Pancreas (tissue), 10 donors: ENCODE data around the gene NREP. TPM values are rescaled to one million over a fixed set of nuclear protein-coding genes. Genes with fewer than 3 reads are reported as not detected.
A peak's percentile ranks its signal among the peaks of the same experiment; 100 is the strongest.

Source experiments
- ATAC-seq, 4 donors: fragments of 200-7000 bp; cut with Tn5 transposase; one replicate each; pipeline versions ENCODE4 v1.8.0 to v1.9.1; 2020; ENCODE audit warnings: mild to moderate bottlenecking in 4 of 4, moderate library complexity in 4 of 4
- DNase-seq, 6 donors: peaks; one replicate each; pipeline ENCODE4 v3.0.0-alpha.2; 2020
- FAIRE-seq: peaks from 2 replicates; lab custom pipeline; 2012; peaks lifted over from hg19 to GRCh38; lab: Jason Lieb, UNC
- H3K27ac ChIP-seq, 4 donors: fragments of 200-600 bp; sonication (generic); 1 replicate in 3 of 4; 2 replicates in 1 of 4; pipeline versions ENCODE4 v1.5.0 to v1.8.0; 2020
- H3K27me3 ChIP-seq, 4 donors: fragments of 200-600 bp; one replicate each; pipeline ENCODE4 v1.8.0; 2021
- H3K36me3 ChIP-seq, 3 donors: fragments of 200-600 bp; sonication (generic) in 1 of 3; one replicate each; pipeline versions ENCODE4 v1.5.0 to v1.8.0; 2020 to 2021
- H3K4me1 ChIP-seq, 3 donors: fragments of 200-600 bp; one replicate each; pipeline ENCODE4 v1.8.0; 2021
- H3K4me3 ChIP-seq, 4 donors: fragments of 200-600 bp; sonication (generic) in 2 of 4; one replicate each; pipeline versions ENCODE4 v1.5.0 to v1.8.0; 2020 to 2021
- H3K9me3 ChIP-seq, 4 donors: fragments of 200-600 bp; one replicate each; pipeline ENCODE4 v1.8.0; 2021
- CTCF ChIP-seq, 4 donors: fragments of 200-600 bp; sonication (generic) in 3 of 4; IDR thresholded peaks; one replicate each; pipeline versions ENCODE4 v1.5.0 to v1.8.0; 2021; ENCODE audit warnings: antibody characterized with exemption in 4 of 4
- WGBS, 2 donors: extraction: QIAGEN DNeasy Blood & Tissue Kit; methylation state at CpG; one replicate each; pipeline ENCODE4 v1.1.7; 2013; 5-methylcytosine and 5-hydroxymethylcytosine counted together
- intact Hi-C, 3 donors: fragments of 100-400 bp; cut with DNase I; formaldehyde crosslinking; loops; one replicate each; pipeline versions ENCODE4 v1.11.1 to v1.14.2; 2022
- polyA plus RNA-seq, 2 donors: library from polyadenylated mRNA; stranded (reverse); fragments of 200-250 nt; gene quantifications; one replicate each; pipeline ENCODE4 v1.2.3, GENCODE V29; 2013
- total RNA-seq, 6 donors: library from RNA; stranded (reverse); fragmentation: NEBNext Ultra II Directional in 4 of 6; extraction: Animal tissue kit (Norgen Biotek cat#: 25700) in 4 of 6; gene quantifications; one replicate each; pipeline versions ENCODE4 v1.2.1 to v1.2.4, GENCODE V29; 2021 to 2023
- donor health status: healthy with polysubstance abuse.
- donor health status: DM: no; HTN: no; CAD: no; lungs with moderate emphysema.
- donor health status: DM: no; HTN: no; CAD: no.
- donor health status: control.
- donor health status: control.
- donor health status: Bipolar disorder and iron deficiency.
- donor health status: DM: yes; HTN: yes; CAD: no.
- donor health status: DM: no; HTN: no; CAD: no.
- donor health status: DM: no; HTN: no; CAD: no.
- donor health status: DM: yes; HTN: yes; CAD: no.

Gene NREP
- total and polyA plus RNA-seq, 8 donors, result 2.3 to 19.1 (median 5.0) TPM

GRCh38 chr5:111707630-111708164 is 49.3 kb downstream of the NREP start:
- no peak overlapping the region for H3K4me3 ChIP-seq
- no peak for FAIRE-seq
- no peak for DNase-seq
- no peak overlapping the region for H3K27ac ChIP-seq
- intact Hi-C loops, result no loop called here
- ATAC-seq, result no peak
- WGBS, 2 donors, result 83 to 91% methylated on average over 1 of the region's 1 CpG
- no peaks in the 10 kb centered on the region for H3K4me1 ChIP-seq
- H3K9me3 ChIP-seq, result no peaks in the 10 kb centered on the region
- TF ChIP-seq CTCF (IDR thresholded peaks at IDR 0.05), result no peak
- no peaks in the 10 kb centered on the region for H3K36me3 ChIP-seq
- H3K27me3 ChIP-seq, result no peaks in the 10 kb centered on the region

GRCh38 chr5:111706345-111706744 is 50.6 kb downstream of the NREP start:
- no peaks in the 10 kb centered on the region for H3K27me3 ChIP-seq
- FAIRE-seq, result no peak
- ATAC-seq, result peak; percentile 59 to 70 (median 69)
- intact Hi-C loops, result no loop called here
- H3K27ac ChIP-seq, result no peak overlapping the region
- TF ChIP-seq CTCF (IDR thresholded peaks at IDR 0.05), result no peak
- H3K36me3 ChIP-seq, result no peaks in the 10 kb centered on the region
- no peak overlapping the region for H3K4me3 ChIP-seq
- no peak for DNase-seq
- H3K4me1 ChIP-seq, result no peaks in the 10 kb centered on the region
- WGBS, 2 donors, result 20 to 24% methylated on average over 4 of the region's 4 CpGs
- no peaks in the 10 kb centered on the region for H3K9me3 ChIP-seq

DNA sequence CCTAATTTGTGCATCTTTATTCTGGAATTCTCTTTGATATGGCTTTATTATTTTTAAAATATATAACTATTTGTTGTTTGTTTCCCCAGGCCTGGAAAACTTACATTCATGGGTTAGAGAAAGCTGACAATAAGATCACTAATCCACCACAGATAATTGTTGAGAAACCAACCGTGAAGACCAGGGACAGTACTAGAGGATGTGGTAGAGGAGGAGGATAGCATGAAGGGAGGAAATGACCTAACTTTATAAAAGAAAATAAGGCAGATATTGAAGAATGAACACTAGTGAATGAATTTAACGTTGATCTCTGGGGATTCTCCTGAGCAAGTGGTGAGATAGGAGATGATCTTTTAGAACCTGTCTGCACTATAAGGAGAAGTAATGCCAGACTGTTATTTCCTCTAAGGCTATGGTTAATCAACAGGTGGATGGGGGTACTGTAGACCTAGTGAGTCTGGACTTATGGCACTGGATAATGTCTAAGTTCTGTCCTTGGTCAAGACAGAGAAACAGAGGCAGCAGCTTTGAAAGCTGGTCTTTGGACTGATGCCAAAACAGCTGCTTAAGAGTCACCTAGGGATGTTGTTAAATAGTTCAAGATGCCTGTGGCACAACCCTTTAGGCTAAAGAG is 52.4 kb downstream of the NREP start:
- no peak for DNase-seq

DNA sequence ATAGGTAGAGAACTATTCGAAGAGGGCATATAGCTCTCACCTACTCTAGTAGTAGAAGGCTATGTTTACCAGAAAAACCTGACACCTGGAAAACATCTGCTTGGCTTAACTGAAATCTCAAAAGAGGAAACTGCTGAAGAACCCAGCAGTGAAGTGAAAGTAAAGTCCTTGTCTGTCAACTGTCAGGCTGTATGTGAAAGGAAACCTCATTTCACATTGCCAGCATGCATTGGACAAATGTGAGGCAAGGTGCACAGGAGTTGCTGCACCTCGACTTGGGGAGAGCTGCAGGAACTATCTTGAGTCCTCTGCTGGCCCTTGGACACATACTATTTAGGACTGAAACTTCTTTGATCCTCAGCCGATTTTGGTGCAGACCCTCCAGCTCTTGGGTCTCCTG is 53.3 kb downstream of the NREP start:
- ATAC-seq (no peak), DNase-seq (no peak)
- 65 to 76% methylated on average over 3 of the region's 3 CpGs for WGBS, 2 donors

More for the DNA sequence above, 52.4 kb downstream of the NREP start:
- intact Hi-C loops, result no loop called here
- Histone ChIP-seq H3K9me3 (no peaks in the 10 kb centered on the region), H3K27me3 (no peaks in the 10 kb centered on the region), H3K4me3 (no peak overlapping the region), H3K36me3 (no peaks in the 10 kb centered on the region), H3K27ac (no peak overlapping the region), H3K4me1 (peaks cover 0 to 11% (median 0%) of the 10 kb centered on the region in 3 donors)
- 43 to 92% methylated on average over 2 of the region's 2 CpGs for WGBS, 2 donors
- no peak for TF ChIP-seq CTCF (IDR thresholded peaks at IDR 0.05)
- ATAC-seq (no peak), FAIRE-seq (no peak)

More for the DNA sequence above, 53.3 kb downstream of the NREP start:
- intact Hi-C loops, result no loop called here
- Histone ChIP-seq H3K9me3 (no peaks in the 10 kb centered on the region), H3K36me3 (no peaks in the 10 kb centered on the region), H3K4me1 (peaks cover 0 to 11% (median 0%) of the 10 kb centered on the region in 3 donors), H3K4me3 (no peak overlapping the region), H3K27me3 (no peaks in the 10 kb centered on the region), H3K27ac (no peak overlapping the region)
- no peak for FAIRE-seq
- no peak for TF ChIP-seq CTCF (IDR thresholded peaks at IDR 0.05)
